Neural cell (in vitro differentiated cells): ENCODE data around the gene MPND. TPM values are rescaled to one million over a fixed set of nuclear protein-coding genes. Genes with fewer than 3 reads are reported as not detected.

Experiments used
- H2AFZ ChIP-seq: fragments of 200-600, 300-800 bp; sonication (generic), shearing (Covaris generic); 2 replicates; pipeline ENCODE4 v1.6.0; 2014; ENCODE audit warnings: low read depth, mild to moderate bottlenecking, antibody characterized with exemption, low read length, moderate library complexity
- H3F3A ChIP-seq: fragments of 200-600 bp; shearing (Covaris generic); 2 replicates; pipeline ENCODE4 v1.6.1; 2016; ENCODE audit warnings: mild to moderate bottlenecking, moderate library complexity, mixed read lengths, antibody characterized with exemption, low read length; ENCODE audit not compliant: insufficient read depth, poor library complexity, severe bottlenecking
- H3K27ac ChIP-seq: fragments of 200-600, 300-800 bp; sonication (generic), shearing (Covaris generic); 2 replicates; pipeline ENCODE4 v1.5.1; 2014; ENCODE audit warnings: mild to moderate bottlenecking, low read length, moderate library complexity
- H3K27me3 ChIP-seq: fragments of 300-800, 200-600 bp; sonication (generic), shearing (Covaris generic); 2 replicates; pipeline ENCODE4 v1.6.0; 2014; ENCODE audit warnings: mild to moderate bottlenecking, low read depth, low read length, moderate library complexity; ENCODE audit not compliant: insufficient read depth
- H3K36me3 ChIP-seq: fragments of 300-800, 200-600 bp; sonication (generic), shearing (Covaris generic); 2 replicates; pipeline ENCODE4 v1.5.1; 2014; ENCODE audit warnings: mild to moderate bottlenecking, antibody characterized with exemption, low read length, moderate library complexity; ENCODE audit not compliant: insufficient read depth
- H3K4me2 ChIP-seq: fragments of 300-800, 200-600 bp; sonication (generic), shearing (Covaris generic); 2 replicates; pipeline ENCODE4 v1.6.0; 2014; ENCODE audit warnings: mild to moderate bottlenecking, low read length
- H3K4me3 ChIP-seq: fragments of 300-800, 200-600 bp; sonication (generic), shearing (Covaris generic); 2 replicates; pipeline ENCODE4 v1.5.1; 2014; ENCODE audit warnings: mild to moderate bottlenecking, low read length, moderate library complexity
- H3K79me2 ChIP-seq: fragments of 200-600 bp; shearing (Covaris generic); replicated peaks from 2 replicates; pipeline ENCODE4 v1.6.0; 2014; ENCODE audit warnings: mild to moderate bottlenecking, low read length, moderate library complexity; ENCODE audit not compliant: insufficient read depth
- H3K9ac ChIP-seq: fragments of 300-800, 200-600 bp; sonication (generic), shearing (Covaris generic); 2 replicates; pipeline ENCODE4 v1.6.1; 2016; ENCODE audit warnings: mild to moderate bottlenecking, low read length, mixed read lengths
- H3K9me2 ChIP-seq: fragments of 200-600 bp; shearing (Covaris generic); 2 replicates; pipeline ENCODE4 v1.6.1; 2016; ENCODE audit warnings: mild to moderate bottlenecking, low read length, mixed read lengths; ENCODE audit not compliant: insufficient read depth
- H3K9me3 ChIP-seq: fragments of 200-600, 300-800 bp; sonication (generic), shearing (Covaris generic); 2 replicates; pipeline ENCODE4 v1.6.1; 2016; ENCODE audit warnings: mild to moderate bottlenecking, mixed run types, low read length, moderate library complexity, mixed read lengths
- H4K20me1 ChIP-seq: fragments of 200-600 bp; shearing (Covaris generic); 2 replicates; pipeline ENCODE4 v1.6.1; 2016; ENCODE audit warnings: mild to moderate bottlenecking, mixed run types; ENCODE audit not compliant: insufficient read depth
- CTCF ChIP-seq: fragments of 450-650 bp; IDR thresholded peaks from 2 replicates; pipeline ENCODE4 v1.5.1; 2014; ENCODE audit warnings: antibody characterized with exemption, mild to moderate bottlenecking, moderate library complexity; ENCODE audit not compliant: poor library complexity, severe bottlenecking
- EP300 ChIP-seq: fragments of 450-650 bp; conservative IDR thresholded peaks from 2 replicates; pipeline ENCODE4 v1.6.1; 2014; ENCODE audit warnings: antibody characterized with exemption, mild to moderate bottlenecking, moderate library complexity; ENCODE audit not compliant: poor library complexity, severe bottlenecking
- EZH2 ChIP-seq: fragments of 200-600, 300-800 bp; shearing (Covaris generic), sonication (generic); IDR thresholded peaks from 2 replicates; pipeline ENCODE4 v1.6.1; 2014; ENCODE audit warnings: antibody characterized with exemption, low read length, borderline replicate concordance, mild to moderate bottlenecking; ENCODE audit not compliant: insufficient read depth, poor library complexity, severe bottlenecking
- MXI1 ChIP-seq: fragments of 450-650 bp; conservative IDR thresholded peaks from 2 replicates; pipeline ENCODE4 v1.6.1; 2014; ENCODE audit warnings: antibody characterized with exemption, mild to moderate bottlenecking; ENCODE audit not compliant: poor library complexity, severe bottlenecking
- POLR2AphosphoS5 ChIP-seq: IDR thresholded peaks from 2 replicates; pipeline ENCODE4 v1.6.1; 2012
- RAD21 ChIP-seq: fragments of 450-650 bp; conservative IDR thresholded peaks from 2 replicates; pipeline ENCODE4 v1.6.1; 2014; ENCODE audit warnings: antibody characterized with exemption, mild to moderate bottlenecking, moderate library complexity
- REST ChIP-seq: IDR thresholded peaks from 2 replicates; pipeline ENCODE4 v1.6.1; 2012; ENCODE audit warnings: borderline replicate concordance
- SMC3 ChIP-seq: fragments of 450-650 bp; conservative IDR thresholded peaks from 2 replicates; pipeline ENCODE4 v1.6.1; 2014; ENCODE audit warnings: antibody characterized with exemption, mild to moderate bottlenecking, moderate library complexity; ENCODE audit not compliant: poor library complexity
- TAF1 ChIP-seq: IDR thresholded peaks from 2 replicates; pipeline ENCODE4 v1.6.1; 2012; ENCODE audit warnings: low read depth
- polyA plus RNA-seq: library from polyadenylated mRNA; depleted of rRNA; stranded (reverse); fragments of >200 nt; gene quantifications from 2 replicates; pipeline ENCODE4 v1.2.3, GENCODE V29; 2014

Gene MPND
- polyA plus RNA-seq, 1 donor from 2014 or later = 34.8 TPM

- no peak for TF ChIP-seq TAF1
- no peak for TF ChIP-seq RAD21
- TF ChIP-seq REST = no peak
- no peak for TF ChIP-seq SMC3
- TF ChIP-seq EZH2 = no peak
- no peak for TF ChIP-seq POLR2AphosphoS5
- no peak for TF ChIP-seq EP300
- TF ChIP-seq MXI1 = no peak
- TF ChIP-seq CTCF = no peak
- no peak overlapping the region for H2AFZ ChIP-seq
- peak overlapping the region; percentile 88 for H3K27ac ChIP-seq
- no peaks in the 10 kb centered on the region for H4K20me1 ChIP-seq
- H3K4me2 ChIP-seq = no peak overlapping the region
- no peaks in the 10 kb centered on the region for H3K36me3 ChIP-seq
- peak overlapping the region; percentile 54 for H3K4me3 ChIP-seq
- peaks cover 18% of the 10 kb centered on the region for H3K79me2 ChIP-seq
- no peaks in the 10 kb centered on the region for H3K27me3 ChIP-seq
- H3K9me3 ChIP-seq = no peaks in the 10 kb centered on the region
- peak overlapping the region; percentile 65 for H3K9ac ChIP-seq
- no peaks in the 10 kb centered on the region for H3K9me2 ChIP-seq
- no peaks in the 10 kb centered on the region for H3F3A ChIP-seq
Measured at GRCh38 chr19:4391306-4391693, 47.9 kb downstream of the MPND start.

- Histone ChIP-seq H3K4me2 (no peak overlapping the region), H3K9me2 (no peaks in the 10 kb centered on the region), H3K9me3 (no peaks in the 10 kb centered on the region), H3F3A (no peaks in the 10 kb centered on the region), H3K36me3 (no peaks in the 10 kb centered on the region), H3K9ac (no peak overlapping the region), H4K20me1 (no peaks in the 10 kb centered on the region), H3K4me3 (no peak overlapping the region), H3K27ac (peak overlapping the region; percentile 88), H3K27me3 (no peaks in the 10 kb centered on the region), H3K79me2 (peaks cover 24% of the 10 kb centered on the region), H2AFZ (no peak overlapping the region)
- TF ChIP-seq MXI1 (no peak), POLR2AphosphoS5 (no peak), REST (no peak), CTCF (no peak), TAF1 (no peak), EP300 (no peak), EZH2 (no peak), RAD21 (no peak), SMC3 (no peak)
Measured at GRCh38 chr19:4391701-4392483, 48.5 kb downstream of the MPND start.
